HG03520 (cell line): Measurements from ENCODE around the gene C7orf57.
"Not testable (repeated sequence)": the region's sequence is repeated elsewhere in the genome, so short reads cannot be mapped to it uniquely, and the experiment has no call there.

Experiments
- ATAC-seq: cut with Tn5 transposase; IDR thresholded peaks from one replicate; pipeline ENCODE4 v1.9.1; 2021; ENCODE audit warnings: mild to moderate bottlenecking, moderate library complexity; ENCODE audit not compliant: unreplicated experiment

C7orf57 gene

DNA sequence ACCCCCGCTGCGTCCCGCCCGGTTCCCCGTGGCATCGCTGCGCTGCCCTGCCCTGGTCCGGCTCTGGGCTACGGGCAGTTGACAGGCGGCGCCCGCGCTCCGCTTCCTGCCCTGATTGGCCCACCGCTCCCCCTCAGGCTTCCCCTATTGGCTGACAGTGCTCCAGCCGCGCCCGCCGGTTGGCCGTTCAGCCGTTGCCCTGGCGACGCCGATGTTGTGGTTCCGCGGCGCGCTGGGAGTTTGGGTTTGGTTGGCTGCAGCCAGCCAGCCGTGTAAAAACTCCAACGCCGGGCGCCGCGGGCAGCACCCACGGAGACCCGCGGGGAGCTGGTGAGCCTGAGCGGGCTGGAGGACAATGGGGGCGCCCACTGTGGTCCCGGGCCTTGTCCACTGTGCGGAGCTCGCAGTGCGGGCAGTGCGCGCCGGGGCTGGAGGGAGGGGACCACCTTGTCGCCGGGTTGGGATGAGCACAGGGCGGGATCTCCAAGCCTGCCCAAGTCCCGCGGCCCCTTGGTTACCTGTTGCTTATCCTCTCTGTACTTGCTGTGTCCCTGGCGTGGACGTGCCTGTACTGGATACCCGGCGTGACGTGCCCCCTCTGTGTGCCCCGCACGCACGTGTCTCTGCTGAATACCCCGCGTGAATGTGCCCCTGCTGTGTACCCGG lies at the start of gene C7orf57:
TSS of gene C7orf57 (plus strand) at position 243 of the 666 bp plus-strand sequence. CDS start 766 bp downstream, outside the sequence.
- peak; percentile 96 for ATAC-seq

- no peak for ATAC-seq
Measured at GRCh38 chr7:47988496-47989386, 46.6 kb upstream of the C7orf57 start.

DNA sequence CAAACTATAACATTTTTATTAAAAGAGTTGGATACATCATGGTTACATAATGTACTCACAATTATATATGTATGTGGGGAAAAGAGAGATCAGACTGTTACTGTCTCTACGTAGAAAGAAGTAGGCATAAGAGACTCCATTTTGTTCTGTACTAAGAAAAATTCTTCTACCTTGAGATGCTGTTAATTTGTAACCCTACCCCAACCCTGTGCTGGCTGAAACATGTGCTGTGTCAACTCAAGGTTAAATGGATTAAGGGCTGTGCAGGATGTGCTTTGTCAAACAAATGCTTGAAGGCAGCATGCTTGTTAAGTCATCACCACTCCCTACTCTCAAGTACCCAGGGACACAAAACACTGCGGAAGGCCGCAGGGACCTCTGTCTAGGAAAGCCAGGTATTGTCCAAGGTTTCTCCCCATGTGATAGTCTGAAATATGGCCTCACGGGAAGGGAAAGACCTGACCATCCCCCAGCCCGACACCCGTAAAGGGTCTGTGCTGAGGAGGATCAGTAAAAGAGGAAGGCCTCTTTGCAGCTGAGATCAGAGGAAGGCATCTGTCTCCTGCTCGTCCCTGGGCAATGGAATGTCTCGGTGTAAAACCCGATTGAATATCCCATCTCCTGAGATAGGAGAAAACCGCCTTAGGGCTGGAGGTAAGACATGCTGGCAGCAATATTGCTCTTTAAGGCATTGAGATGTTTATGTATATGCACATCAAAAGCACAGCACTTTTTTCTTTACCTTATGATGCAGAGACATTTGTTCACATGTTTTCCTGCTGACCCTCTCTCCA lies 45.5 kb upstream of the C7orf57 start:
- not testable (repeated sequence) for ATAC-seq

- no peak for ATAC-seq
Measured at GRCh38 chr7:47990592-47990991, 44.8 kb upstream of the C7orf57 start.

- no peak for ATAC-seq
Measured at GRCh38 chr7:47991270-47991669, 44.1 kb upstream of the C7orf57 start.

DNA sequence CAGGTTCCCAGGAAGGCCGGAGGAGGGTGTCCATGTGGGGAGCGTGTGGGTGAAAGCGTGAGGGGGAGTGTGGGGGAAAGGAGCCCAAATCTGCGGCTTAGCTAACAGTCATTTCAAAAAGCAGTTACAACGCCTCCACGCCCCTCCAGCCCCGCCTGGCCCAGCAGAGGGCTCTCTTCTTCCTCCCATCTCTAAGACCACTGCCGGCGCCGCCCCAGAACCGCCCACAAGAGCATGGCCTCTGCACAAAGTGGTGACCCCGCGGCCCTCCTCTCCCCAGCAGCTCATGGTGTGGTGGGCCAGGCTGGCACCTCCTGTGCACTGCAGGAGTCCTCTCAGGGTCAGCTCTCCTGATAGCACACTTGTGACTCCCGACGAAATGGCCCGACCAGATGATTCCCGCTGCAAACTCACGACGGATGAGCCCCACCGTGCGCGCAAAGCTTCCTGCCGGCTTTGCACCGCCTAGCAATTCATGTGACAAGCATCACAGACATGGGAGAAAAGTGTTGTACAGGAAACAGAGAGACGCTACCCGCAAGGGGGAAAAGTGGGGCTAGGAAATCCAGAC lies 43.5 kb upstream of the C7orf57 start:
- ATAC-seq, result peak; percentile 99

DNA sequence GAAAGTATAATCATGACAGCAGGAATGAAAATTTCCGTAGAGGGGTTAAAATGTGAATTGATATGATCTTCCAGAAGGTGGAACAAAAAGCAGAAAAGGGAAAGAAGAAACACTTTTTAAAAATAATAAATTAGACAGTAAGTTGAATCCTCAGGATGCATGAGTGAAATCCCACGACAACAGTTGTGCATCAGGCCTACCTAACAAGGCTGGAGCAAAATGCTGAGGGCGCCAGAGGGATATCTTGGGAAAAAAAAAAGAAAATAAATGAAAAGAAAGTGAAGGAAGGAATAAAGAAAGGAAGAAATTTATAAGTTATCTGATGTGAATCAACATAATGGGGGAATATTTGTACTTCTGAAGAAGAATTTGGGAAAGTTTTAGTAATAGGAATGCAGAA lies 42.9 kb upstream of the C7orf57 start:
- no peak for ATAC-seq

DNA sequence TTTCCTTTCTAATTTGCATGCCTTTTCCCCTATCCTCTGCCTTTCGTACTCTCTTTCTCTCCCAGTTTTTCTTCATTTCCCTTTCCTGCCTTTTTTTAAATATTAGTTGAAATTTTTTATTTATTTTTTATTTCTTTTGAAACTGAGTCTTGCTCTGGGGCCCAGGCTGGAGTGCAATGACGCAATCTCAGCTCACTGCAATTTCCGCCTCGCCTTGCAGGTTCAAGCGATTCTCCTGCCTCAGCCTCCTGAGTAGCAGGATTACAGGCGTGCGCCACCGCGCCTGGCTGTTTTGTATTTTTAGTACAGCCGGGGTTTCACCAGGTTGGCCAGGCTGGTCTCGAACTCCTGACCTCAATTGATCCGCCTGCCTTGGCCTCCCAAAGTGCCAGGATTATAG lies 35.9 kb upstream of the C7orf57 start:
- ATAC-seq, result no peak

GRCh38 chr7:48000164-48000563 lies 35.2 kb upstream of the C7orf57 start:
- ATAC-seq, result not testable (repeated sequence)

- no peak for ATAC-seq
Measured at GRCh38 chr7:48004032-48004431, 31.3 kb upstream of the C7orf57 start.

GRCh38 chr7:48004638-48005037 lies 30.7 kb upstream of the C7orf57 start:
- ATAC-seq, result peak; percentile 73

DNA sequence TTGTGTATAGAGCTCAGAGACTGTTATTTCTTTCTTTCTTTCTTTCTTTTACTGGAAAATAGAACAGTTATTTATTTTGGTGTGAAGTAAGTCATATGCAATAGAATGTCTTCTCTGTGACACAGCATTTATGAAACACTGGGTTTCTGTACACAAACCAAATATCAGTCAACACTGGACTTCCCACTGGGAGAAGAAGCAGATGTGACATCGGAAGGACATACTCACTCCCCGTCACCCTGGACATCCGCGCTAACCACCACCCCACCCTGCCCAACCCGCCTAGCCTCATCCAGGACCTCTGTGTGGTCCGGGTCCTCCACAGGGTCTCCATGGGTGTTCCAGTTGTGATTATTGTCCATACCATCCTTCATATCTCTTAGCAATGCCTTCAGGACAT lies 28.5 kb upstream of the C7orf57 start:
- ATAC-seq, result no peak

GRCh38 chr7:48009257-48009656 lies 26.1 kb upstream of the C7orf57 start:
- no peak for ATAC-seq

GRCh38 chr7:48009954-48010353 lies 25.4 kb upstream of the C7orf57 start:
- ATAC-seq, result no peak

- ATAC-seq, result no peak
Measured at GRCh38 chr7:48011323-48011722, 24.0 kb upstream of the C7orf57 start.

DNA sequence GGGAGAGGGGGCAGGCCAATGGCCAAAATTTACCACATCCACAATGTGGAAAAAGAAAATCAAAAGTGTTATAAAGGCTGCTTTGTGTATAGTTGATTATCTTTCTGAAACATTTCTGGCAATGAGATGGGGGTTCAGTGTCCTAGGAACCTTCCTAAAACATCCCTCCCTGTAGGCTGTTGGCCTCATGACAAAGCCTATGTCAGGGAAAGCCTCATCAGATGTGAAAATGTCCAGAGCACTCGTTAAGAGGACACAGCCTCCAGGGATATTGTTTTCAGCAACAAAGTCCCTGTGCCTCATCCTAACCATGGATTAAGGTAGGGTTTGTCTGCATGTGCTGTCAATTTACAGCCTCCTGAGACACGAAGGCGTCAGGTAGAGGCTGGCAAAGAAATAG lies 23.4 kb upstream of the C7orf57 start:
- no peak for ATAC-seq

GRCh38 chr7:48016641-48017040 lies 18.7 kb upstream of the C7orf57 start:
- no peak for ATAC-seq

- ATAC-seq, result no peak
Measured at GRCh38 chr7:48017674-48018073, 17.7 kb upstream of the C7orf57 start.

DNA sequence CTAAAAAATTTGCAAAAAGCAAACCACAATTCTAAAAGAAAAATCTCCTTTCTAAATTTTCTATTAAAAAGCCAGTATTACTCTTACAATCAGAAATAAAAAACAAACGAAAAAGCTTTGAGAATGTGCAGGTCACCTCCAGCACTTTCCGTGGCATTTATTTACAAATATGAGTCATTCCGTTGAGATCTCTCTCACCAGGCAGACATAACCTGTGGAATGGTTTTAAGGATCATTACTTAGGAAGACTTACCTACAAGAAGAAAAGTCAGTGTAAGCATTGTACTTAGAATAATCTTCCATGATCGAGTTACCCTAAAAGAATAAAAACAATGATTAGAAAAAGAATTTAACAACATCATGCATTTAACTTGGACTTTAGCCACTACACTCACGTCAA lies 9.7 kb upstream of the C7orf57 start:
- ATAC-seq, result no peak

- no peak for ATAC-seq
Measured at GRCh38 chr7:48028938-48029337, 6.4 kb upstream of the C7orf57 start, which contains the start of gene SUN3. TSS of gene SUN3 (minus strand) at chr7:48029107. CDS start at chr7:48028938, 169 bp downstream.

- no peak for ATAC-seq
Measured at GRCh38 chr7:48031111-48031510, 4.2 kb upstream of the C7orf57 start.
